Neural progenitor cell (in vitro differentiated cells): ENCODE results near the gene ANK3.

Source experiments
- CTCF ChIP-seq: fragments of 200-600 bp; sonication (generic); IDR thresholded peaks from 2 replicates; pipeline ENCODE4 v1.5.1; 2017; ENCODE audit warnings: antibody characterized with exemption, mild to moderate bottlenecking
- EZH2 ChIP-seq: fragments of 200-600 bp; sonication (generic); IDR thresholded peaks from 2 replicates; pipeline ENCODE4 v1.6.1; 2017; ENCODE audit warnings: antibody characterized with exemption, mild to moderate bottlenecking, moderate library complexity
- EZH2phosphoT487 ChIP-seq: fragments of 200-600 bp; sonication (generic); IDR thresholded peaks from 2 replicates; pipeline ENCODE4 v1.6.1; 2017; ENCODE audit warnings: antibody characterized with exemption

- TF ChIP-seq CTCF (no peak), EZH2 (no peak), EZH2phosphoT487 (no peak)
Observed at GRCh38 chr10:60041489-60042133, 348.1 kb downstream of the ANK3 start.
